ENCODE measurements around the gene SIRPG. TPM values are rescaled to one million over a fixed set of nuclear protein-coding genes. Genes with fewer than 3 reads are reported as not detected.

SIRPG gene
- total RNA-seq, 4 donors from 2014 or later: 0.30 TPM; not detected in 3

DNA sequence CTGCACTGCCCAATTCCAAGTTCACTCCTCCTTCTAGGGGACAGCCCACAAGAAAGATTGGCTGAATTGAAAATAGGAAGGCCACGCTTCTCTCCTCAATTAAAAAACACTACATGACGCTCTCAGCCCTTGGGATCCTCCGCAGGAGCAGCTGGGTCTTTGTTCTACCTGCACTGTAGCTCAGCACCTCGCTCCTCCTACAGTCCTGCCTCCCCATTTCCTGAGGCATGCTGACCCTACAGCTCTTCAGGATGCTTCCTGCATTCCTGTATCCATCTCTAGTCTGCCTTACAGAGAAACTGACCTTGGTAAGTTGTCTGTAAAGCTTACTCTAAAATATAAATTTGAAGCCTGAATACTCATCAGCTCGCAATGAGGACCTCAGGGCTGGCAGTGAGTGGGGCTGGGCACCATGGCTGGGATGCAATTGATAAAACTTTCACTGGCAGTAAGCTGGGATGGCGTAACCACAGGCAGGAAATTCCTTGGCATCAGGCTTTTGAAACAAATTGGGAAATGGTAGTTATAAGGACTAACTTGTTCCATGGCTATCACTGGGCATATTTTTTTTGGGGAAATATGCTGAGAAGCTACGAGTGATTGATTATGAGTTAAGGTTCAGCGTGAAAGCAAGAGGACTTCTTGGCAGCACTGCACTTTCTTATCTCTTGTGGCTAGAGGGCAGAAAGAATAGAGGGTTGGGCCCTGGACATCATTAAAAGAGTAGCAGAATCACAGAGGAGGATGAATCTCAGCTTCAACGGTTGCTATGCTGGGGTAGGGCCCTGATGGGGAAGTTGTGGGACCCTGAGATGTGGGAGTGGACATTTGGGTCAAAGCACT lies 26.0 kb downstream of the SIRPG start:
- 66 to 70% methylated on average over 9 of the region's 9 CpGs for WGBS, 2 donors
- H3K9me3 ChIP-seq: no peaks in the 10 kb centered on the region
- no peaks in the 10 kb centered on the region for H3K27me3 ChIP-seq
- no peak for DNase-seq (ENCODE audit: low spot score in 2 of 2)
- no peaks in the 10 kb centered on the region for H3K4me1 ChIP-seq
- no peak for TF ChIP-seq EP300 (IDR thresholded peaks at IDR 0.05)
- no peak for TF ChIP-seq POLR2A (IDR thresholded peaks at IDR 0.05)
- TF ChIP-seq, protein P1, sequence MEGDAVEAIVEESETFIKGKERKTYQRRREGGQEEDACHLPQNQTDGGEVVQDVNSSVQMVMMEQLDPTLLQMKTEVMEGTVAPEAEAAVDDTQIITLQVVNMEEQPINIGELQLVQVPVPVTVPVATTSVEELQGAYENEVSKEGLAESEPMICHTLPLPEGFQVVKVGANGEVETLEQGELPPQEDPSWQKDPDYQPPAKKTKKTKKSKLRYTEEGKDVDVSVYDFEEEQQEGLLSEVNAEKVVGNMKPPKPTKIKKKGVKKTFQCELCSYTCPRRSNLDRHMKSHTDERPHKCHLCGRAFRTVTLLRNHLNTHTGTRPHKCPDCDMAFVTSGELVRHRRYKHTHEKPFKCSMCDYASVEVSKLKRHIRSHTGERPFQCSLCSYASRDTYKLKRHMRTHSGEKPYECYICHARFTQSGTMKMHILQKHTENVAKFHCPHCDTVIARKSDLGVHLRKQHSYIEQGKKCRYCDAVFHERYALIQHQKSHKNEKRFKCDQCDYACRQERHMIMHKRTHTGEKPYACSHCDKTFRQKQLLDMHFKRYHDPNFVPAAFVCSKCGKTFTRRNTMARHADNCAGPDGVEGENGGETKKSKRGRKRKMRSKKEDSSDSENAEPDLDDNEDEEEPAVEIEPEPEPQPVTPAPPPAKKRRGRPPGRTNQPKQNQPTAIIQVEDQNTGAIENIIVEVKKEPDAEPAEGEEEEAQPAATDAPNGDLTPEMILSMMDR (IDR thresholded peaks at IDR 0.05): no peak
- H3K4me3 ChIP-seq: no peak overlapping the region
- no peak overlapping the region for H3K27ac ChIP-seq
- no peaks in the 10 kb centered on the region for H3K36me3 ChIP-seq

DNA sequence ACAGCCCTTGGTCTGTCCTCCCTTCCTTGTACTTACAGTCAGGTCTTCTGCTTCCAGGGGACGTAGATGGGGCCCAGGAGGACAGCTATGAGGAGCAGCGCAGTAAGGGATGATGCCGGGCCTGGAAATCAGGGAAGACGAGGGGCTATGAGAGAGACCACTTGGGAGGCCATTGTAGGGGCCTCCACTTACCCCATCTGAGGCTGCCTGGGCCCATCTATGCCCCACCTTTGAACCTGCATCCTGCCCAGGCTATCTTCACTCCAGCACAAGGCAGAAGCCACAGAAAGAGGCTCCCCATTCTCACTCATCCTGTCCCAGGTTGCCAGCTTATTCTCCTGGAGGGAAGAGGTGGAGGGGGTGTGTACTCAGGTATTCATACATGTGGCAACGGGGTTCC lies 27.4 kb downstream of the SIRPG start:
- Histone ChIP-seq H3K9me3 (no peaks in the 10 kb centered on the region), H3K27ac (no peak overlapping the region), H3K36me3 (no peaks in the 10 kb centered on the region), H3K4me1 (no peaks in the 10 kb centered on the region), H3K27me3 (no peaks in the 10 kb centered on the region), H3K4me3 (no peak overlapping the region)
- no peak for DNase-seq (ENCODE audit: low spot score in 2 of 2)
- WGBS, 2 donors: 78 to 91% methylated on average over 5 of the region's 5 CpGs
- TF ChIP-seq POLR2A (IDR thresholded peaks at IDR 0.05): no peak
- no peak for TF ChIP-seq EP300 (IDR thresholded peaks at IDR 0.05)
- TF ChIP-seq, protein P1 (IDR thresholded peaks at IDR 0.05): no peak

GRCh38 chr20:1629321-1629720 lies 28.3 kb downstream of the SIRPG start:
- no peaks in the 10 kb centered on the region for H3K27me3 ChIP-seq
- H3K4me3 ChIP-seq: no peak overlapping the region
- no peak overlapping the region for H3K27ac ChIP-seq
- no peak for DNase-seq (ENCODE audit: low spot score in 2 of 2)
- WGBS, 2 donors: 76 to 78% methylated on average over 5 of the region's 5 CpGs
- no peaks in the 10 kb centered on the region for H3K4me1 ChIP-seq
- H3K36me3 ChIP-seq: no peaks in the 10 kb centered on the region
- H3K9me3 ChIP-seq: no peaks in the 10 kb centered on the region
- no peak for TF ChIP-seq EP300 (IDR thresholded peaks at IDR 0.05)
- TF ChIP-seq, protein P1 (IDR thresholded peaks at IDR 0.05): no peak
- TF ChIP-seq POLR2A (IDR thresholded peaks at IDR 0.05): no peak

DNA sequence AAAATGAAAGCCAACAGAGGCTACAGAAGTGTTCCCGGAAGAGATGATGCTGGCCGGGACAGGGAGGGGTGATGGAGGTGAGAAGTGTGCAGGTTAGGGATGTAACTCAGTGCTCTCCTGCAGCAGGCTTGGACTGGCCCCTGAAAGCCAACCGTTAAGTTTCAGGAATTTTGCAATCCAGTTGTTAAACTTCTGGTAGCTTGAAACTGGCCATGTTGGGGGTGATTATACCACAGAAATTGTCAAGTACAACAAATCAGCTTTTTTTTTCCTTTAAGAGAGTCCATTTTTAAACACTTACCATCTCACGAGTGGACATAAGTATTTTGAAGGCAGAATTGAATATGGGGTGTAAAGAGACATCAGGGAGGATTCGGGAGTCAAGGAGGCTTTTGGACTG lies 29.0 kb downstream of the SIRPG start:
- H3K27me3 ChIP-seq: no peaks in the 10 kb centered on the region
- whole genome bisulfite sequencing, 2 donors: 77 to 80% methylated on average over 5 of the region's 5 CpGs
- no peaks in the 10 kb centered on the region for H3K9me3 ChIP-seq
- H3K4me1 ChIP-seq: no peaks in the 10 kb centered on the region
- no peak for DNase-seq (ENCODE audit: low spot score in 2 of 2)
- H3K4me3 ChIP-seq: no peak overlapping the region
- TF ChIP-seq POLR2A (IDR thresholded peaks at IDR 0.05) (no peak), EP300 (IDR thresholded peaks at IDR 0.05) (no peak)
- TF ChIP-seq, protein P1 (IDR thresholded peaks at IDR 0.05): no peak
- no peak overlapping the region for H3K27ac ChIP-seq
- no peaks in the 10 kb centered on the region for H3K36me3 ChIP-seq

DNA sequence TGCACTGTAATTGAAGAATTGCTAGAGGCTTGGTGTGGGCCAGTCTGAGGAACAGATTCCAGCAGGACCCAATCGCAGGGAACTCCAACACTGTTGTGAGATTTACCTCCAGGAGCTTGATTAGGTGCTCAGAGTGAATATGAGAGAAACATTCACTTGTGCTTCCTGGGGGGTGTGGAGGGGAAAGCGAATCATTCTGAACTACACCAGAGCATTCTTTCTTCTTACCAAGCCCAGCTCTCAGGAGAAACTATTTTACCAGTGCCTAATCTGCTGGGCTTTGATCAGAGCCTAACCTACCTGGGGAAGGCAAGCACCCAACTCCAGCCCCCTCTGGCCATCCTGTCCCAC lies 30.4 kb downstream of the SIRPG start:
- DNase-seq (ENCODE audit: low spot score in 2 of 2): no peak
- no peaks in the 10 kb centered on the region for H3K4me1 ChIP-seq
- WGBS, 2 donors: 77 to 100% methylated on average over 2 of the region's 2 CpGs

More for the DNA sequence above, 30.4 kb downstream of the SIRPG start:
- no peak overlapping the region for H3K27ac ChIP-seq
- no peaks in the 10 kb centered on the region for H3K9me3 ChIP-seq
- H3K4me3 ChIP-seq: no peak overlapping the region
- TF ChIP-seq POLR2A (IDR thresholded peaks at IDR 0.05): no peak
- TF ChIP-seq EP300 (IDR thresholded peaks at IDR 0.05): no peak
- TF ChIP-seq, protein P1 (IDR thresholded peaks at IDR 0.05): no peak
- no peaks in the 10 kb centered on the region for H3K36me3 ChIP-seq
- H3K27me3 ChIP-seq: no peaks in the 10 kb centered on the region
